Epithelial cell of prostate (primary cell): ENCODE data around the gene MZT2B.
"Not testable (repeated sequence)": the region's sequence is repeated elsewhere in the genome, so short reads cannot be mapped to it uniquely, and the experiment has no call there.

Source experiments
- DNase-seq: peaks from one replicate; pipeline ENCODE4 v3.0.0-alpha.2; 2011; ENCODE audit warnings: low read depth, low spot score
- H3K27ac ChIP-seq: fragments of 450-650 bp; 2 replicates; pipeline ENCODE4 v1.5.1; 2017; ENCODE audit warnings: mild to moderate bottlenecking

MZT2B gene

GRCh38 chr2:130196052-130196451 lies 14.0 kb downstream of the MZT2B start:
- not testable (repeated sequence) for DNase-seq, H3K27ac ChIP-seq

- DNase-seq, result no peak
- H3K27ac ChIP-seq, result no peak within 1 kb of the TSS
These were observed 16.3 kb downstream of the MZT2B start, which contains the start of gene TUBA3E for GRCh38 chr2:130198343-130198742. TUBA3E (minus strand) TSS chr2:130198439; CDS start chr2:130198360, 79 bp downstream.

- not testable (repeated sequence) for H3K27ac ChIP-seq, DNase-seq
These were observed 20.5 kb downstream of the MZT2B start for GRCh38 chr2:130202518-130202917.

GRCh38 chr2:130203150-130203549 lies 21.1 kb downstream of the MZT2B start:
- DNase-seq, result not testable (repeated sequence)

DNA sequence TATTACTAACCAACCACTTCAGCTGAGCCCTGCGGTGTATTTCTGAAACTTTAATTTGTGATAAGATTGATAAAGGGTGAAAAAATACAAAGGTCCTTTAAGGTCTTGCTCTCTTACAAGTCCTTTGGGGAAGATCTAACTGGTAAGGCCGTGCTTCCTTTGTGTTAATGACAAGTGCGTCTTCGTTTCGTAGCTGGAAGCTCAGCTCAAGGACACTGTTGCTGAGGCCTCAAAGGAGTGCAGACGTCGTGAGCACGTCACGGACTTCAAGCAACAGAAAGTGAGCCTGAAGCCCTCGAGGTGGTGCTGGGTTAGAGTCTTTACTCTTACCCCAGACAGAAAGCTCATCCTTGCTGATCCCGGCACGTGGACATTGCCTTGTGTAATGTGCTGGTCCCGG lies 25.0 kb downstream of the MZT2B start:
- DNase-seq, H3K27ac ChIP-seq: not testable (repeated sequence)

More at GRCh38 chr2:130203150-130203549, 21.1 kb downstream of the MZT2B start:
- not testable (repeated sequence) for H3K27ac ChIP-seq

GRCh38 chr2:130219147-130219546 lies 37.1 kb downstream of the MZT2B start:
- H3K27ac ChIP-seq, DNase-seq: not testable (repeated sequence)

DNA sequence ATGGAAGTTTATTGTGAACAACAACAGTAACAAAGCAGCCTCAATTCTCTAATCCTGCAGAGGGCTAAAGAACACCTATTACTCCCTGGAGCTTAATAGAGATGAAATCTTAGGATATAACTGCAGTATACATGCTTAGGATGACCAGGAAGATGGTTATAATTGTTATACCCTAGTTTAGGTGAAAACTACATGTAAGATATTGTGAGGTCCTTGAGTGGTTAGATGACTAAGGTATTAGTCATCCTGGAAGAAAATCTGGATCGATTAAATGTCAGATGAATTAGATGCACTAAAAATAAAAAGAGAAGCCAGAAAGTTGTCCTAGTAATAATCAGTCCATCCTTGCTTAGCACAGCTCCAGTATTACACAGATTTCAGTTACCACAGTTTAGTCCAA lies 38.4 kb downstream of the MZT2B start:
- not testable (repeated sequence) for H3K27ac ChIP-seq, DNase-seq

- not testable (repeated sequence) for H3K27ac ChIP-seq, DNase-seq
These were observed 40.5 kb downstream of the MZT2B start for GRCh38 chr2:130222523-130222922.

GRCh38 chr2:130228005-130228404 lies 45.9 kb downstream of the MZT2B start:
- H3K27ac ChIP-seq, DNase-seq: not testable (repeated sequence)

DNA sequence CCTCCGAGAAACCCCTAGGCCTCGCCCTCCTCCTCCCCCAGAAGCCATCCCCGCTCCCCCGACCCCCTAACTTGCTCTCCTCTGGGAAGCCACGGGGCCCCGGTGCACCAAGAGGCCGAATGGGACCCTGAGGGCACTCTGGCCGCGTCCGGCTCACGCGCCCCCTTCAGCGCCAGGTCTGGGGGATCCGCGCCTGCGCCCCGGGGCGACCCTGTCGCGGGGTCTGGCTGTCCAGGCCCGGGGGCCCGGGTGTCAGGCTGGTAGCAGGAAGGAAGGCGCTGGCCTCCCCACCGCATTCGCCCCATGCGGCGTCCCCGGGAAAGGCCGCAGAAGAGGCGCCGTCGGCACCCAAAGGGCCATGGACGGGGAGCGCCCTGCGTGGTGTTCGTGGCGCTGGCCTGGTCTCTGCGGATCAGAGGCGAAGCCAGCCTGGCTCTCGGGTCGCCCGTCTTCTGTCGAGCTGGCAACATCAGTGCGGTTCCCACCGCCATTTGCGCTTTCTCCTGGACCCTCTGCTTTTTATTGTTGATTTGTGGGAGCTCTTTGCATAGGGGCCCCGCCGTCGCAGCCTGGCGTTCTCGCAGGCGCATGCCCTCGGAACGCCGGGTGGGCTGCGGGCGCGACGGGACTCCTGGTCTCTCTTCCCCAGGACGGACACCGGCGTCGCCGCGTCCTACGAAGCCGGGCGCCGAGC lies 46.6 kb downstream of the MZT2B start:
- not testable (repeated sequence) for DNase-seq, H3K27ac ChIP-seq

GRCh38 chr2:130229161-130229510 lies 47.1 kb downstream of the MZT2B start:
- DNase-seq, H3K27ac ChIP-seq: not testable (repeated sequence)

DNA sequence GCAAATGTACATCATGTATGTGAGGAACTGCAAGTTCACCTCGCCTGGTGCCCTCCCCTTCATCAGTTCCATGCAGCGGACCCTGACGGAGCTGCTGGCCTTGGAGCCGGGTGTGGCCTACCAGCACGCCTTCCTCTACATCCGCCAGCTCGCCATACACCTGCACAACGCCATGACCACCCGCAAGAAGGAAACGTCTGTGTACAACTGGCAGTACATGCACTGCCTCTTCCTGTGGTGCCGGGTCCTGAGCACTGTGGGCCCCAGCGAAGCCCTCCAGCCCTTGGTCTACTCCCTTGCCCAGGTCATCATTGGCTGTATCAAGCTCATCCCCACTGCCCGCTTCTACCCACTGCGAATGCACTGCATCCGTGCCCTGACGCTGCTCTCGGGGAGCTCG lies 48.3 kb downstream of the MZT2B start:
- DNase-seq, H3K27ac ChIP-seq: not testable (repeated sequence)

- DNase-seq, H3K27ac ChIP-seq: not testable (repeated sequence)
These were observed 48.8 kb downstream of the MZT2B start for GRCh38 chr2:130230907-130231306.

- no peak overlapping the region for H3K27ac ChIP-seq
- no peak for DNase-seq
These were observed 49.6 kb downstream of the MZT2B start for GRCh38 chr2:130231656-130232055.

GRCh38 chr2:130233066-130233465 lies 51.0 kb downstream of the MZT2B start:
- not testable (repeated sequence) for DNase-seq, H3K27ac ChIP-seq

- DNase-seq, H3K27ac ChIP-seq: not testable (repeated sequence)
These were observed 57.5 kb downstream of the MZT2B start for GRCh38 chr2:130239581-130239980.
